Testis (tissue), 3 donors: ENCODE results near the gene KLC1. TPM values are rescaled to one million over a fixed set of nuclear protein-coding genes. Genes with fewer than 3 reads are reported as not detected.
A peak's percentile ranks its signal among the peaks of the same experiment; 100 is the strongest.

Source experiments
- DNase-seq: peaks from one replicate; pipeline ENCODE4 v3.0.0-alpha.2; 2019
- H3K27ac ChIP-seq, 2 donors: fragments of 200-600 bp; sonication (generic); one replicate each; pipeline ENCODE4 v1.5.1; 2019
- H3K27me3 ChIP-seq: fragments of 200-600 bp; sonication (generic); one replicate; pipeline ENCODE4 v1.5.1; 2019
- H3K36me3 ChIP-seq: fragments of 200-600 bp; sonication (generic); one replicate; pipeline ENCODE4 v1.5.1; 2017; ENCODE audit warnings: low read depth; ENCODE audit errors: missing control alignments
- H3K4me1 ChIP-seq: fragments of 200-600 bp; sonication (generic); one replicate; pipeline ENCODE4 v1.5.1; 2019
- H3K4me3 ChIP-seq, 2 donors: fragments of 200-600 bp; sonication (generic); one replicate each; pipeline ENCODE4 v1.5.1; 2017 to 2019
- H3K9me3 ChIP-seq: fragments of 200-600 bp; sonication (generic); one replicate; pipeline ENCODE4 v1.5.1; 2017
- CTCF ChIP-seq, 3 experiments: fragments of 450-650 bp in 2 of 3; fragments of 200-600 bp in 1 of 3; sonication (generic) in 1 of 3; IDR thresholded peaks; one replicate each; pipeline ENCODE4 v1.5.1; 2016 to 2019; ENCODE audit warnings: antibody characterized with exemption in 3 of 3, mild to moderate bottlenecking in 2 of 3, moderate library complexity in 1 of 3
- POLR2A ChIP-seq: fragments of 450-650 bp; IDR thresholded peaks from one replicate; pipeline ENCODE4 v1.6.1; 2017; ENCODE audit warnings: antibody characterized with exemption, mild to moderate bottlenecking, moderate library complexity
- WGBS, 2 donors: methylation state at CpG; one replicate each; pipeline ENCODE4 v1.1.5; 2018; 5-methylcytosine and 5-hydroxymethylcytosine counted together
- intact Hi-C: fragments of 100-400 bp; cut with DNase I; formaldehyde crosslinking; loops from one replicate; pipeline ENCODE4 v1.15.1; 2023; ENCODE audit warnings: low total_unique reads
- polyA plus RNA-seq: library from polyadenylated mRNA; stranded (reverse); fragments of 350-450 nt; fragmentation: Illumina TruSeq; extraction: RNeasy Lipid Tissue Mini Kit (QIAGEN cat#74804); gene quantifications from one replicate; pipeline ENCODE4 v1.2.3, GENCODE V29; 2014; ENCODE audit warnings: low read depth, low replicate concordance; ENCODE audit not compliant: insufficient read depth
- total RNA-seq, 2 donors: library from RNA; depleted of rRNA; stranded (reverse); fragments of >200 nt; gene quantifications; one replicate each; pipeline ENCODE4 v1.2.3, GENCODE V29; 2016

The KLC1 gene
- total and polyA plus RNA-seq, 3 donors from 2014 or later: 92.9 to 473 (median 379) TPM

GRCh38 chr14:103702497-103703432, 73.8 kb downstream of the KLC1 start:
- TF ChIP-seq CTCF (IDR thresholded peaks at IDR 0.05) (no peak), POLR2A (no peak)
- Histone ChIP-seq H3K27me3 (no peaks in the 10 kb centered on the region), H3K9me3 (no peaks in the 10 kb centered on the region), H3K36me3 (no peaks in the 10 kb centered on the region), H3K4me1 (peaks cover 25% of the 10 kb centered on the region), H3K4me3 (no peak overlapping the region), H3K27ac (no peak overlapping the region)
- intact Hi-C loops: no loop called here
- no peak for DNase-seq
- WGBS, 2 donors: 89 to 96% methylated on average over 15 to 29 of the region's 29 CpGs

- Histone ChIP-seq H3K36me3 (no peaks in the 10 kb centered on the region), H3K9me3 (no peaks in the 10 kb centered on the region), H3K27ac (peak overlapping the region in 1 of 2 donors; percentile 50), H3K27me3 (no peaks in the 10 kb centered on the region), H3K4me3 (no peak overlapping the region), H3K4me1 (peaks cover 25% of the 10 kb centered on the region)
- WGBS, 2 donors: 83 to 86% methylated on average over 23 to 24 of the region's 24 CpGs
- TF ChIP-seq CTCF (IDR thresholded peaks at IDR 0.05) (no peak), POLR2A (no peak)
- intact Hi-C loops: no loop called here
- DNase-seq: no peak
Measured at GRCh38 chr14:103703433-103704385, 74.7 kb downstream of the KLC1 start.

- Histone ChIP-seq H3K4me3 (no peak overlapping the region), H3K9me3 (no peaks in the 10 kb centered on the region), H3K27me3 (no peaks in the 10 kb centered on the region), H3K36me3 (no peaks in the 10 kb centered on the region), H3K4me1 (peaks cover 25% of the 10 kb centered on the region), H3K27ac (peak overlapping the region in 1 of 2 donors; percentile 50)
- TF ChIP-seq POLR2A: no peak
- no peak for TF ChIP-seq CTCF (IDR thresholded peaks at IDR 0.05)
- WGBS, 2 donors: 67 to 68% methylated on average over 13 of the region's 13 CpGs
- intact Hi-C loops: no loop called here
- DNase-seq: no peak
Measured at GRCh38 chr14:103704708-103705107, 75.7 kb downstream of the KLC1 start.

GRCh38 chr14:103705118-103705503, 76.1 kb downstream of the KLC1 start:
- DNase-seq: peak; percentile 81
- Histone ChIP-seq H3K4me1 (peaks cover 23% of the 10 kb centered on the region), H3K27me3 (no peaks in the 10 kb centered on the region), H3K9me3 (no peaks in the 10 kb centered on the region), H3K36me3 (no peaks in the 10 kb centered on the region), H3K27ac (peak overlapping the region; percentile 50 to 66), H3K4me3 (no peak overlapping the region)
- intact Hi-C loops: no loop called here
- TF ChIP-seq CTCF (IDR thresholded peaks at IDR 0.05) (no peak), POLR2A (no peak)
- WGBS, 2 donors: 65 to 69% methylated on average over 13 to 15 of the region's 15 CpGs
